ENCODE data around the gene PHB1. TPM values are rescaled to one million over a fixed set of nuclear protein-coding genes. Genes with fewer than 3 reads are reported as not detected.
A peak's percentile ranks its signal among the peaks of the same experiment; 100 is the strongest.

PHB1 gene
- total RNA-seq, 2 donors from 2014 or later, result 227 to 263 TPM

GRCh38 chr17:49452661-49453060, 38.0 kb upstream of the PHB1 start:
- Mint-ChIP-seq H3K27ac (no peak overlapping the region), H3K4me3 (no peak overlapping the region), H3K9me3 (no peaks in the 10 kb centered on the region), H3K4me1 (no peaks in the 10 kb centered on the region), H3K36me3 (ENCODE audit: low read depth) (no peaks in the 10 kb centered on the region), H3K27me3 (ENCODE audit: insufficient read depth) (peaks cover 62% of the 10 kb centered on the region)
- H3K27me3 ChIP-seq (ENCODE audit: control insufficient read depth, insufficient read depth, low read length, poor library complexity, severe bottlenecking), result peaks cover 31% of the 10 kb centered on the region
- H3K27ac ChIP-seq (ENCODE audit: low read depth, low read length), result no peak overlapping the region
- no peaks in the 10 kb centered on the region for H3K4me1 ChIP-seq (ENCODE audit: control insufficient read depth, insufficient read depth, low read length)
- TF ChIP-seq, protein P1, sequence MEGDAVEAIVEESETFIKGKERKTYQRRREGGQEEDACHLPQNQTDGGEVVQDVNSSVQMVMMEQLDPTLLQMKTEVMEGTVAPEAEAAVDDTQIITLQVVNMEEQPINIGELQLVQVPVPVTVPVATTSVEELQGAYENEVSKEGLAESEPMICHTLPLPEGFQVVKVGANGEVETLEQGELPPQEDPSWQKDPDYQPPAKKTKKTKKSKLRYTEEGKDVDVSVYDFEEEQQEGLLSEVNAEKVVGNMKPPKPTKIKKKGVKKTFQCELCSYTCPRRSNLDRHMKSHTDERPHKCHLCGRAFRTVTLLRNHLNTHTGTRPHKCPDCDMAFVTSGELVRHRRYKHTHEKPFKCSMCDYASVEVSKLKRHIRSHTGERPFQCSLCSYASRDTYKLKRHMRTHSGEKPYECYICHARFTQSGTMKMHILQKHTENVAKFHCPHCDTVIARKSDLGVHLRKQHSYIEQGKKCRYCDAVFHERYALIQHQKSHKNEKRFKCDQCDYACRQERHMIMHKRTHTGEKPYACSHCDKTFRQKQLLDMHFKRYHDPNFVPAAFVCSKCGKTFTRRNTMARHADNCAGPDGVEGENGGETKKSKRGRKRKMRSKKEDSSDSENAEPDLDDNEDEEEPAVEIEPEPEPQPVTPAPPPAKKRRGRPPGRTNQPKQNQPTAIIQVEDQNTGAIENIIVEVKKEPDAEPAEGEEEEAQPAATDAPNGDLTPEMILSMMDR (conservative IDR thresholded peaks at IDR 0.05), result no peak
- no peaks in the 10 kb centered on the region for H3K9me3 ChIP-seq (ENCODE audit: control insufficient read depth, low read length)
- H3K4me3 ChIP-seq (ENCODE audit: low read length), result no peak overlapping the region
- H3K9ac ChIP-seq (ENCODE audit: extremely low read depth, low read length, poor library complexity, severe bottlenecking), result no peak overlapping the region
- H3K36me3 ChIP-seq (ENCODE audit: control insufficient read depth, insufficient read depth, low read length), result no peaks in the 10 kb centered on the region
- no peak for DNase-seq
- 93 to 94% methylated on average over 2 to 5 of the region's 5 CpGs for WGBS, 2 experiments (ENCODE audit: insufficient coverage in 1 of 2, insufficient read length in 1 of 2)

DNA sequence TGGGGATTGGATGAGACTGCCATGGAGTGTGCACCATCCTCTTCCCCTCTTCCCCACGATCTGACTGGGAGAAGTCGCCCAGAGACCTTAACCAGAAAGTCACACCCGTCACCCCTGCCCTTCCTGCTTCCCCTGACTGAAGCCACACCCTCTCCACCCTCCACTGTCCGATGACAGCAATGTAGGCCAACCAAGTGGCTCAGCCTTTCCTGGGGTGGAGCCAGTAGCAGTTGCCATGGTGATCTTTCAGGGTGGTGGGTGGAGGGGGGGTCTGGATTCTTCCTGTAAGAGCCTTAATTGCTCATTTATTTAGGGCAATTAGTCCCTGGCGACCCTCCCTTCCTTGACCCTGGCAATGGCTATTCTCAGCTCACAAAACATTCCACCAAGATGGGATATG, 37.5 kb upstream of the PHB1 start:
- no peaks in the 10 kb centered on the region for H3K36me3 Mint-ChIP-seq (ENCODE audit: low read depth)
- DNase-seq, result peak; percentile 65
- no peaks in the 10 kb centered on the region for H3K9me3 Mint-ChIP-seq
- no peak overlapping the region for H3K27ac Mint-ChIP-seq
- no peak overlapping the region for H3K27ac ChIP-seq (ENCODE audit: low read depth, low read length)
- peaks cover 59% of the 10 kb centered on the region for H3K27me3 Mint-ChIP-seq (ENCODE audit: insufficient read depth)
- H3K4me3 ChIP-seq (ENCODE audit: low read length), result no peak overlapping the region
- peaks cover 29% of the 10 kb centered on the region for H3K27me3 ChIP-seq (ENCODE audit: control insufficient read depth, insufficient read depth, low read length, poor library complexity, severe bottlenecking)
- H3K9ac ChIP-seq (ENCODE audit: extremely low read depth, low read length, poor library complexity, severe bottlenecking), result no peak overlapping the region
- TF ChIP-seq, protein P1 (conservative IDR thresholded peaks at IDR 0.05), result no peak
- no peaks in the 10 kb centered on the region for H3K4me1 ChIP-seq (ENCODE audit: control insufficient read depth, insufficient read depth, low read length)
- H3K9me3 ChIP-seq (ENCODE audit: control insufficient read depth, low read length), result no peaks in the 10 kb centered on the region
- WGBS, 2 experiments (ENCODE audit: insufficient coverage in 1 of 2, insufficient read length in 1 of 2), result 89% methylated on average over 5 of the region's 5 CpGs; no CpG with 5 or more reads in 1 of the 2 experiments
- H3K4me1 Mint-ChIP-seq, result no peaks in the 10 kb centered on the region
- H3K4me3 Mint-ChIP-seq, result no peak overlapping the region
- H3K36me3 ChIP-seq (ENCODE audit: control insufficient read depth, insufficient read depth, low read length), result no peaks in the 10 kb centered on the region

- 80 to 87% methylated on average over 2 to 3 of the region's 3 CpGs for WGBS, 2 experiments (ENCODE audit: insufficient coverage in 1 of 2, insufficient read length in 1 of 2)
- H3K27me3 Mint-ChIP-seq (ENCODE audit: insufficient read depth), result peaks cover 52% of the 10 kb centered on the region
- H3K36me3 ChIP-seq (ENCODE audit: control insufficient read depth, insufficient read depth, low read length), result no peaks in the 10 kb centered on the region
- H3K4me1 Mint-ChIP-seq, result no peaks in the 10 kb centered on the region
- H3K27ac Mint-ChIP-seq, result no peak overlapping the region
- peaks cover 20% of the 10 kb centered on the region for H3K27me3 ChIP-seq (ENCODE audit: control insufficient read depth, insufficient read depth, low read length, poor library complexity, severe bottlenecking)
- no peak overlapping the region for H3K27ac ChIP-seq (ENCODE audit: low read depth, low read length)
- DNase-seq, result no peak
- no peaks in the 10 kb centered on the region for H3K9me3 Mint-ChIP-seq
- H3K4me1 ChIP-seq (ENCODE audit: control insufficient read depth, insufficient read depth, low read length), result no peaks in the 10 kb centered on the region
- no peaks in the 10 kb centered on the region for H3K36me3 Mint-ChIP-seq (ENCODE audit: low read depth)
- no peak overlapping the region for H3K9ac ChIP-seq (ENCODE audit: extremely low read depth, low read length, poor library complexity, severe bottlenecking)
- no peak overlapping the region for H3K4me3 Mint-ChIP-seq
- H3K9me3 ChIP-seq (ENCODE audit: control insufficient read depth, low read length), result no peaks in the 10 kb centered on the region
- no peak overlapping the region for H3K4me3 ChIP-seq (ENCODE audit: low read length)
- TF ChIP-seq, protein P1 (conservative IDR thresholded peaks at IDR 0.05), result no peak
Measured at GRCh38 chr17:49450735-49451134, 36.1 kb upstream of the PHB1 start.

Measured in endodermal cell (in vitro differentiated cells).